Mesenchymal stem cell (in vitro differentiated cells and primary cell): ENCODE measurements around the gene IL16.
A peak's percentile ranks its signal among the peaks of the same experiment; 100 is the strongest.

Source experiments
- DNase-seq: peaks from one replicate; pipeline ENCODE4 v3.0.0-alpha.2; 2013
- H2AFZ ChIP-seq: one replicate; pipeline ENCODE4 v1.6.1; 2013; ENCODE audit warnings: low read depth, mild to moderate bottlenecking, control low read depth, inconsistent platforms, low read length, moderate library complexity
- H2AK5ac ChIP-seq: 2 replicates; pipeline ENCODE4 v1.6.1; 2013; ENCODE audit warnings: low read length, moderate library complexity, mild to moderate bottlenecking, inconsistent platforms; ENCODE audit not compliant: severe bottlenecking
- H2BK120ac ChIP-seq: one replicate; pipeline ENCODE4 v1.6.1; 2013; ENCODE audit warnings: low read depth, mild to moderate bottlenecking, inconsistent platforms, low read length, moderate library complexity
- H2BK12ac ChIP-seq, 2 experiments: one replicate each; pipeline ENCODE4 v1.6.1; 2013; ENCODE audit warnings: inconsistent platforms in 2 of 2, low read length in 2 of 2, mild to moderate bottlenecking in 2 of 2, moderate library complexity in 2 of 2, control low read depth in 1 of 2
- H2BK15ac ChIP-seq: one replicate; pipeline ENCODE4 v1.6.1; 2013; ENCODE audit warnings: mild to moderate bottlenecking, low read depth, inconsistent platforms; ENCODE audit not compliant: poor library complexity, severe bottlenecking
- H2BK5ac ChIP-seq: 2 replicates; pipeline ENCODE4 v1.6.1; 2013; ENCODE audit warnings: low read depth, mild to moderate bottlenecking, low read length, control low read depth, inconsistent platforms; ENCODE audit not compliant: poor library complexity, severe bottlenecking
- H3K14ac ChIP-seq, 2 experiments: one replicate each; pipeline ENCODE4 v1.6.1; 2013; ENCODE audit warnings: inconsistent platforms in 2 of 2, low read length in 2 of 2, control low read depth in 1 of 2, mild to moderate bottlenecking in 1 of 2, moderate library complexity in 1 of 2
- H3K18ac ChIP-seq, 2 experiments: one replicate each; pipeline ENCODE4 v1.6.1; 2013; ENCODE audit warnings: inconsistent platforms in 2 of 2, low read length in 2 of 2, control low read depth in 1 of 2, low read depth in 1 of 2, mild to moderate bottlenecking in 1 of 2
- H3K23ac ChIP-seq, 2 experiments: one replicate each; pipeline ENCODE4 v1.6.1; 2013; ENCODE audit warnings: inconsistent platforms in 2 of 2, low read length in 2 of 2, mild to moderate bottlenecking in 2 of 2, moderate library complexity in 2 of 2, control low read depth in 1 of 2
- H3K27ac ChIP-seq: 2 replicates; pipeline ENCODE4 v1.5.1; 2013; ENCODE audit warnings: mild to moderate bottlenecking, moderate library complexity, low read length, control low read depth, inconsistent platforms; ENCODE audit not compliant: poor library complexity, severe bottlenecking
- H3K27me3 ChIP-seq, 2 experiments: 2 replicates each; pipeline versions ENCODE4 v1.6.1 to v1.7.0; 2013; ENCODE audit warnings: low read length in 2 of 2, mild to moderate bottlenecking in 2 of 2, moderate library complexity in 2 of 2, control low read depth in 1 of 2, inconsistent platforms in 1 of 2; ENCODE audit not compliant: control insufficient read depth in 1 of 2, insufficient read depth in 1 of 2
- H3K36me3 ChIP-seq, 2 experiments: 2 replicates each; pipeline versions ENCODE4 v1.6.1 to v1.7.0; 2013; ENCODE audit warnings: low read length in 2 of 2, control low read depth in 1 of 2, inconsistent platforms in 1 of 2, low read depth in 1 of 2, mild to moderate bottlenecking in 1 of 2; ENCODE audit not compliant: insufficient read depth in 2 of 2, control insufficient read depth in 1 of 2
- H3K4ac ChIP-seq, 2 experiments: one replicate each; pipeline ENCODE4 v1.6.1; 2013; ENCODE audit warnings: inconsistent platforms in 2 of 2, low read length in 2 of 2, mild to moderate bottlenecking in 2 of 2, moderate library complexity in 2 of 2, control low read depth in 1 of 2, low read depth in 1 of 2
- H3K4me1 ChIP-seq: 2 replicates; pipeline ENCODE4 v1.6.1; 2013; ENCODE audit warnings: low read depth, low read length, control low read depth; ENCODE audit not compliant: control insufficient read depth, insufficient read depth
- H3K4me2 ChIP-seq: 2 replicates; pipeline ENCODE4 v1.6.1; 2013; ENCODE audit warnings: low read length, mild to moderate bottlenecking, inconsistent platforms; ENCODE audit not compliant: poor library complexity, severe bottlenecking
- H3K4me3 ChIP-seq, 2 experiments: 2 replicates each; pipeline versions ENCODE4 v1.5.1 to v1.7.0; 2013; ENCODE audit warnings: low read length in 2 of 2, mild to moderate bottlenecking in 2 of 2, control low read depth in 1 of 2, low read depth in 1 of 2; ENCODE audit not compliant: insufficient read depth in 1 of 2
- H3K79me1 ChIP-seq: replicated peaks from 2 replicates; pipeline ENCODE4 v1.6.1; 2013; ENCODE audit warnings: mild to moderate bottlenecking, control low read depth, low read length, inconsistent platforms; ENCODE audit not compliant: poor library complexity, severe bottlenecking
- H3K9ac ChIP-seq: 2 replicates; pipeline ENCODE4 v1.7.0; 2013; ENCODE audit warnings: mild to moderate bottlenecking, low read length, moderate library complexity
- H3K9me3 ChIP-seq: 2 replicates; pipeline ENCODE4 v1.7.0; 2013; ENCODE audit warnings: mild to moderate bottlenecking, low read length; ENCODE audit not compliant: control insufficient read depth
- H4K8ac ChIP-seq: one replicate; pipeline ENCODE4 v1.6.1; 2013; ENCODE audit warnings: inconsistent platforms, mild to moderate bottlenecking, low read length, moderate library complexity
- H4K91ac ChIP-seq: one replicate; pipeline ENCODE4 v1.6.1; 2013; ENCODE audit warnings: mild to moderate bottlenecking, low read length, inconsistent platforms
- WGBS: methylation state at CpG from one replicate; pipeline ENCODE4 v1.1.7; 2013; ENCODE audit warnings: mixed read lengths; 5-methylcytosine and 5-hydroxymethylcytosine counted together

The IL16 gene

DNA sequence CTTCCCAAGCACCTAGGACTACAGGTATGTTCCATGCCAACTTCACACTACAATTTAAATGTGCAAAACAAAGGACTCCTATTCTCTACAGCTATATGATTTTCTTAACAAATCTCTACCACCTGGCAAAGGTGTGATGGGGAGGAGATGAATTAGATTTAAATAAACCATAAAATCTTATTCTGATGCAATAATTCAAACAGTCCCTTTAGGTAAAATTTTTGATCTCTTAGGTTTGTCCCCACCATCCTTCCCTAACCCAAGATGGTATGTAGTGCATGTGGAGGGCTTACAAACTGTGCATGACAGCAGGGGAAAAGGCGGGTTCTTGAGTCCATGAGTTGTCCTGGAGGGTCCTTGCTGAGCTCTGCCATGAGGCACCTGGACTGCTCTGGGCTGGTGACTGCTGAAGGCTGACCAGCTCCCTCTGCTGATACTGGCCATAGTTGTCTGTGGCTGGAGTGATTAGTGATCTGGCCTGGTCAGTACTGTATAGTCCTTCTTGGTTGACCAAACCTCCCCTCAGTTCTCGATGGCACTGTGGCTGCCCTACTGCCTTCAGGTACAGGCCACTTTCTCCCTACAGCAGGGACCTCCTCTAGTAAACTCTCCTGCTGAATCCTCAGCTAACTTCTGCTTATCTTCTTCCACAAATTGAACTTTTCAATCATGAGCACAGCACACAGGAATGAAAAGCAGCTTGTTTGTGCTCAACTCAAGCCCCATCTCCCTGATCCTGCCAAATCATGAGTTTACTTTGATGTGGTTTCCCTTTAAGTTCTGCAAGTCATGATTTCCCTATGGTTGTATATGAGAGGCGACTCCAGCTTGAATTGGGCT lies 32.5 kb upstream of the IL16 start:
- no peak overlapping the region for H3K23ac ChIP-seq
- WGBS = 73% methylated on average over 2 of the region's 3 CpGs
- H3K14ac ChIP-seq = no peak overlapping the region
- H3K4me3 ChIP-seq = peak overlapping the region in 1 of 2 experiments; percentile 15
- no peak overlapping the region for H2BK15ac ChIP-seq
- no peak overlapping the region for H4K91ac ChIP-seq
- H3K4ac ChIP-seq = no peak overlapping the region
- H4K8ac ChIP-seq = no peak overlapping the region
- H2BK12ac ChIP-seq = no peak overlapping the region
- no peak overlapping the region for H2BK120ac ChIP-seq
- no peak overlapping the region for H2BK5ac ChIP-seq
- H3K9ac ChIP-seq = peak overlapping the region; percentile 1
- H3K4me2 ChIP-seq = no peak overlapping the region
- H3K9me3 ChIP-seq = no peaks in the 10 kb centered on the region
- H3K18ac ChIP-seq = no peak overlapping the region
- H3K27me3 ChIP-seq = no peaks in the 10 kb centered on the region
- H3K27ac ChIP-seq = no peak overlapping the region
- no peak overlapping the region for H2AK5ac ChIP-seq
- no peak overlapping the region for H2AFZ ChIP-seq
- peaks cover 5% of the 10 kb centered on the region for H3K4me1 ChIP-seq
- no peaks in the 10 kb centered on the region for H3K36me3 ChIP-seq
- no peaks in the 10 kb centered on the region for H3K79me1 ChIP-seq
- DNase-seq = peak; percentile 12

DNA sequence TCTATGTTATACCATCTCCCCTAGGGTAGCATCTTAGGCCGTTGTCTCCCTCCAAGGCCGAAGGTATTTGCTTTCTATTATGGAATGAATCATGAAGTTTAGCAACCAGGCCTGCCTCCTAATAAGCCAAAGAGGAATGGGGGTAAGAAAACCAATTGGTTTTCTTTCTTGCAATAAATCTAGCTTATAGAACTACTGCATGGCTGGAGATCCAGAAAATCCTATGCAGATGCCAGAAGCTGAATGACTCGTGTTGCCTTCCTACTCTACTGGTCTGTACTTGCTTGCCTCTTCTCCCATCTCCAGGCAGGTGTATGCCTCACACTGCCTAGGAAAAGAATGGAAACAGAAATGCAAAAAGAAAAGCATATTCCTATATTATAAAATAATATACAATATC lies 31.1 kb upstream of the IL16 start:
- no peak overlapping the region for H4K91ac ChIP-seq
- H4K8ac ChIP-seq = no peak overlapping the region
- 69% methylated on average over 3 of the region's 3 CpGs for WGBS
- H2BK5ac ChIP-seq = no peak overlapping the region
- no peaks in the 10 kb centered on the region for H3K27me3 ChIP-seq
- no peak overlapping the region for H3K9ac ChIP-seq
- no peak overlapping the region for H3K27ac ChIP-seq
- H3K4me2 ChIP-seq = no peak overlapping the region
- H3K4me1 ChIP-seq = peaks cover 2% of the 10 kb centered on the region
- H3K14ac ChIP-seq = no peak overlapping the region
- H3K23ac ChIP-seq = no peak overlapping the region
- H2BK15ac ChIP-seq = no peak overlapping the region
- H3K18ac ChIP-seq = no peak overlapping the region
- H2BK12ac ChIP-seq = no peak overlapping the region
- no peak overlapping the region for H2BK120ac ChIP-seq
- H2AK5ac ChIP-seq = no peak overlapping the region
- H3K4ac ChIP-seq = no peak overlapping the region
- H3K79me1 ChIP-seq = no peaks in the 10 kb centered on the region
- no peaks in the 10 kb centered on the region for H3K9me3 ChIP-seq
- H3K4me3 ChIP-seq = no peak overlapping the region
- no peak for DNase-seq
- H3K36me3 ChIP-seq = no peaks in the 10 kb centered on the region
- H2AFZ ChIP-seq = no peak overlapping the region

DNA sequence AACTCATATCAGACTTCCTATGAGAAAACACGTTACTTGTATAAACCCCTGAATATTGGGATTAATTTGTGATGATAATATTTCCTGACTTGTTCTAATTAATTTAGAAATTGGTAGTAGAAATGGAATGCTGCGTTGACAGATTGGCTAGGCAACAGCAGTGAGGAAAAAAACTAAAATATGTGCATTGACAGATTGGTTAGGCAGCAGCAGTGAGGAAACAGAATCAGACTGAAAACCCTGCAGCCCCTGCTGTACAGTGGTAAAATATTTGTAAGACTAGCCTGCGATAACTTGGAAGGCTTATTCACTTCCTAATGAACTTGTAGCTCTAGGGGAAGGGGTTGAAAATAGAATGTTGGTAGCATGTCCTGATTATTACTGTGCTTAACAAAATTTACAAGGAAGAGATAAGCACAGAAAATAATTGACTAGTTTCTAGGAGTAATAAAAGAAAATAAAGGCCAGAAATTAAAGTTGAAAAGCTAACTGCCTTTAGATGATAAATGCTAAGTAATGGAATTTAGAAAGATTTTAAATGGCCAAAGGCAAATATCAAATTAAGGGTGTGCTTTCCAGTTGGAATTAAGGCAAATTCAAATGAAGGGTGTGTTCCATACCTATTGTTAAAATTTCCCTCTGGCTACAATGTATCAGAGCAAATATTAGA lies 29.9 kb upstream of the IL16 start:
- no peak overlapping the region for H3K27ac ChIP-seq
- H2AK5ac ChIP-seq = no peak overlapping the region
- H3K9ac ChIP-seq = no peak overlapping the region
- no peak overlapping the region for H4K8ac ChIP-seq
- no peaks in the 10 kb centered on the region for H3K27me3 ChIP-seq
- no peak overlapping the region for H2BK12ac ChIP-seq
- no peak overlapping the region for H3K18ac ChIP-seq
- H3K36me3 ChIP-seq = no peaks in the 10 kb centered on the region
- no peak overlapping the region for H3K23ac ChIP-seq
- H3K14ac ChIP-seq = no peak overlapping the region
- H2BK5ac ChIP-seq = no peak overlapping the region
- DNase-seq = no peak
- H2BK15ac ChIP-seq = no peak overlapping the region
- H3K4ac ChIP-seq = no peak overlapping the region
- H4K91ac ChIP-seq = no peak overlapping the region
- no peak overlapping the region for H3K4me2 ChIP-seq
- no peaks in the 10 kb centered on the region for H3K4me1 ChIP-seq
- H2BK120ac ChIP-seq = no peak overlapping the region
- WGBS = 75% methylated on average over 2 of the region's 3 CpGs
- H2AFZ ChIP-seq = no peak overlapping the region
- H3K79me1 ChIP-seq = no peaks in the 10 kb centered on the region
- no peaks in the 10 kb centered on the region for H3K9me3 ChIP-seq
- H3K4me3 ChIP-seq = no peak overlapping the region

DNA sequence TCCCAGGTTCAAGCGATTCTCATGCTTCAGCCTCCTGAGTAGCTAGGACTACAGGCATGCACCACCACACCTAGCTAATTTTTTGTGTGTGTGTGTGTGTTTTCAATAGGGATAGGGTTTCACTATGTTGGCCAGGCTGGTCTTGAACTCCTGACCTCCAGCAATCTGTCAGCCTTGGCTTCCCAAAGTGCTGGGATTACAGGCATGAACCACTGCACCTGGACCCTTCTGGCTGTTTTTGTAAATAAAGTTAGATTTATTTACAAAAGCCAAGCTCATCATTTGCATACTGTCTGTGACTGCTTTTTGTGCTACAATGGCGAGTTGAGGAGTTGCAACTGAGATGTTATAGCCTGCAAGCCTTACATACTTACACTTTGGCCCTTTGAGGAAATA lies 28.6 kb upstream of the IL16 start:
- 40% methylated on average over 1 of the region's 2 CpGs for WGBS
- Histone ChIP-seq H2BK12ac (no peak overlapping the region), H4K8ac (no peak overlapping the region), H2AK5ac (no peak overlapping the region), H3K23ac (no peak overlapping the region), H3K4me3 (no peak overlapping the region), H3K27ac (no peak overlapping the region), H3K14ac (no peak overlapping the region), H2AFZ (no peak overlapping the region), H3K4me1 (no peaks in the 10 kb centered on the region), H2BK15ac (no peak overlapping the region), H3K9me3 (no peaks in the 10 kb centered on the region), H3K18ac (no peak overlapping the region), H2BK5ac (no peak overlapping the region), H3K9ac (no peak overlapping the region), H3K36me3 (no peaks in the 10 kb centered on the region), H3K4ac (no peak overlapping the region), H2BK120ac (no peak overlapping the region), H3K4me2 (no peak overlapping the region), H4K91ac (no peak overlapping the region), H3K79me1 (no peaks in the 10 kb centered on the region), H3K27me3 (peaks cover 0 to 4% of the 10 kb centered on the region in 2 experiments)
- DNase-seq = no peak
